Urinary bladder (tissue), 4 donors: ENCODE measurements around the gene PEDS1. TPM values are rescaled to one million over a fixed set of nuclear protein-coding genes. Genes with fewer than 3 reads are reported as not detected.
"Not testable (repeated sequence)": the region's sequence is repeated elsewhere in the genome, so short reads cannot be mapped to it uniquely, and the experiment has no call there.

ENCODE experiments used
- DNase-seq: peaks from one replicate; pipeline ENCODE4 v3.0.0-alpha.2; 2015; ENCODE audit errors: extremely low spot score
- H3K27ac ChIP-seq: one replicate; pipeline ENCODE4 v1.5.1; 2013; ENCODE audit warnings: low read depth, mild to moderate bottlenecking, moderate library complexity
- H3K36me3 ChIP-seq: one replicate; pipeline ENCODE4 v1.6.1; 2013; ENCODE audit warnings: mild to moderate bottlenecking, moderate library complexity; ENCODE audit not compliant: insufficient read depth
- H3K4me1 ChIP-seq: one replicate; pipeline ENCODE4 v1.6.1; 2013; ENCODE audit warnings: mild to moderate bottlenecking, moderate library complexity; ENCODE audit not compliant: insufficient read depth
- H3K4me3 ChIP-seq: one replicate; pipeline ENCODE4 v1.5.1; 2013; ENCODE audit warnings: low read depth, low read length
- WGBS: extraction: QIAGEN DNeasy Blood & Tissue Kit; methylation state at CpG from one replicate; pipeline ENCODE4 v1.1.7; 2013; 5-methylcytosine and 5-hydroxymethylcytosine counted together
- polyA plus RNA-seq: library from polyadenylated mRNA; stranded (reverse); fragments of 200-250 nt; gene quantifications from one replicate; pipeline ENCODE4 v1.2.3, GENCODE V29; 2013
- total RNA-seq: library from RNA; depleted of rRNA; stranded (reverse); fragments of >200 nt; gene quantifications from one replicate; pipeline ENCODE4 v1.2.3, GENCODE V29; 2014
- donor health status: healthy with polysubstance abuse.
- donor health status: healthy.

PEDS1 gene
- total and polyA plus RNA-seq, 2 donors: 9.9 to 54.2 TPM

DNA sequence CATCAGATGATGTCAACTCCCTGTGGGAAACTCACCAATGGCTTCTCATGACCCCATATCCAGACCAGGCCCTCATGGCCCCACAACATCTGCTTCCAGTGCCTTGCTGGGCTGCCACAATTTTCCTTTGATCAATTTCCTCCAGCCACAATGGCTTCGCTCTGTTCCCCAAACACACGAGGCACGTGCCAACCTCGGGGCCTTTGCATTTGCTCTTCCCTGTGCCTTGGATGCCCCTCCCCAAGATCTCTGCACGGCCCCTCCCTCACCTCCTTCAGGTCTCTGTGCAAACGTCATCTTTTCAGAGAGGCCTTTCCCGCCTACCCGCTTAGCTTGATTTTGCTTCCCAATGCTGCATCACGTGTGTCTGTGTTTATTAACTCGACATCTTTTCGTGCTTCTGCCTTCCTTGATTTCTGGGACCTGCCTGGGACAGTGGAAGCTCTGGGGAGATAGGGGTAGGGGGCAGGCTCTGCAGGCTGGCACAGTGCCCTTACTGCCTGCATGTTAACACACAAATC is 13.1 kb downstream of the PEDS1 start:
- no peak overlapping the region for H3K27ac ChIP-seq
- DNase-seq: no peak
- WGBS: 86% methylated on average over 11 of the region's 11 CpGs
- no peak overlapping the region for H3K4me3 ChIP-seq
- no peaks in the 10 kb centered on the region for H3K36me3 ChIP-seq
- no peaks in the 10 kb centered on the region for H3K4me1 ChIP-seq

DNA sequence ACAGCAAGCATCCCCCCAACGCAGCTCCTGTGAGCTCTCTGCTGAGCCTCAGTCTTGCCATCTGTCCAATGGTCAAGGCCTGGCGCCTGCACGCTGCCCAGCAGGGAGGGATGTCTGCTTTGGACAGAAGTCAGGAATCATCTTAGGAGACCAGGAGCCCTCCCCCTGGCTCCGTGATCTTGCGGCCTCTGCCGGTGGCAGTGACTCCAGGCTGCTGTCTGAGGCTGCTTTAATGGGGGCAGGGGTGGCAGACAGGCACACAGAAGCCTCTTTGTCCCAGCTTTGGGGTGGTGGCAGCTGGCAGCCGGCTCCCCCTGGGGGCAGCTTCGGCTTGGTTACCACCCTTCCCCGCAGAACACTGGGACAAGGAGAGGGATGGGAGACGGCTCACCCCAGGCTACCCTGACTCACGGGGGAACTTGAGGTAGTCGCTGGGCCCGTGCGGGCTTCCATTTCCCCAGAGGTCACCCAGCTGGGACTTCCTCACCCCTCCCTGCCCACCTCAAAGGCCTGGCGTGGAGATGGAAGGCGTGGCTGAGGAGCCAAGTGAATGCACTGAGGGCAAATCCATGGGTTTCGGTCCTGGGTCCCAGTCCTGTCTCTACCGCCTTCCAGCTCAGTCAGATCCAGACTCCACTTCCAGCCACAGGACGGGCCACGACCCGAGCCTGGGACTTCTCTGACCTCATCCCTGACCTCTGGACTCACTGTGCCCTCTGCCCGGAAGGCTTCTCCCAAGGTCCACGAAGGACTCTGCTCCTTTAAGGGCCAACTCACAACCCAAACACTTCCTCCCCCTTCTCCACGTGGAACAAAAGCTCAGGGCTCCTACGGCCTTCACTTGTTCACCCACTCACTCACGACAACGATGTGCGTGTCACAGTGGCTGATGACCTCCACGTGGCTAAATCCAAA is 14.8 kb downstream of the PEDS1 start:
- H3K4me1 ChIP-seq: no peaks in the 10 kb centered on the region
- no peak for DNase-seq
- H3K36me3 ChIP-seq: no peaks in the 10 kb centered on the region
- 74% methylated on average over 29 of the region's 29 CpGs for WGBS
- H3K4me3 ChIP-seq: no peak overlapping the region
- no peak overlapping the region for H3K27ac ChIP-seq

DNA sequence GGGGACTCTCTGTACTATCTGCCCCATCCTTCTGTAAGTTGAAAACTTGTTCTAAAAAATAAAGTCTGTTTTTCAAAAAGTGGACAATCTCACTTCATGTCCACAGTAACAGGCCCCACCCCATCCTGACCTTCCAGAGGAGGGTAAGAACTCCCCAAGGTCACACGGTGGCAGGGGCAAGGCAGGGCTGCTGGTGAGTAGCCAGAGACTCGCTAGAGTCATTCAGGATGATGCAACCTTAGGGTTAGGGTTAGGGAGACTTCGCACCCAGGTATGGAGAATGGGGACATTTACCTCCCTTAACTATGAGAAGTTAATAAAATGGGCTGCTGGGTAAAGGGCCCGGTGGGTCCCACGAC is 15.4 kb downstream of the PEDS1 start:
- no peaks in the 10 kb centered on the region for H3K4me1 ChIP-seq
- DNase-seq: no peak
- 86% methylated on average over 5 of the region's 5 CpGs for WGBS
- H3K27ac ChIP-seq: no peak overlapping the region
- no peak overlapping the region for H3K4me3 ChIP-seq
- H3K36me3 ChIP-seq: no peaks in the 10 kb centered on the region

DNA sequence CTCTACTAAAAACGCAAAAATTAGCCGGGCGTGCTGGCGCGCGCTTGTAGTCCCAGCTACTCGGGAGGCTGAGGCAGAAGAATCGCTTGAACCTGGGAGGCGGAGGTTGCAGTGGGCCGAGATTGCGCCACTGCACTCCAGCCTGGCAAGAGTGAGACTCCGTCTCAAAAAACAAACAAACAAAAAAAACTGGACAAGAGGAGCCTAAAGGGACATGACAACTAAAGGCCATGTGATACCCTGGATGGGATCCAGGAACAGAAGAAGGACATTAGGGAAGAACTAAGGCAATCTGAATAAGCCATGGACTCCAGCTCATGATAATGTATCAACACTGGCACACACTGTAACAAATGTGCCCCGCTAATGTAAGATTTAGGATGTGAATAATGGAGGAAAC is 15.8 kb downstream of the PEDS1 start:
- H3K4me3 ChIP-seq, H3K36me3 ChIP-seq, DNase-seq, H3K27ac ChIP-seq, H3K4me1 ChIP-seq: not testable (repeated sequence)
- 86% methylated on average over 13 of the region's 13 CpGs for WGBS

DNA sequence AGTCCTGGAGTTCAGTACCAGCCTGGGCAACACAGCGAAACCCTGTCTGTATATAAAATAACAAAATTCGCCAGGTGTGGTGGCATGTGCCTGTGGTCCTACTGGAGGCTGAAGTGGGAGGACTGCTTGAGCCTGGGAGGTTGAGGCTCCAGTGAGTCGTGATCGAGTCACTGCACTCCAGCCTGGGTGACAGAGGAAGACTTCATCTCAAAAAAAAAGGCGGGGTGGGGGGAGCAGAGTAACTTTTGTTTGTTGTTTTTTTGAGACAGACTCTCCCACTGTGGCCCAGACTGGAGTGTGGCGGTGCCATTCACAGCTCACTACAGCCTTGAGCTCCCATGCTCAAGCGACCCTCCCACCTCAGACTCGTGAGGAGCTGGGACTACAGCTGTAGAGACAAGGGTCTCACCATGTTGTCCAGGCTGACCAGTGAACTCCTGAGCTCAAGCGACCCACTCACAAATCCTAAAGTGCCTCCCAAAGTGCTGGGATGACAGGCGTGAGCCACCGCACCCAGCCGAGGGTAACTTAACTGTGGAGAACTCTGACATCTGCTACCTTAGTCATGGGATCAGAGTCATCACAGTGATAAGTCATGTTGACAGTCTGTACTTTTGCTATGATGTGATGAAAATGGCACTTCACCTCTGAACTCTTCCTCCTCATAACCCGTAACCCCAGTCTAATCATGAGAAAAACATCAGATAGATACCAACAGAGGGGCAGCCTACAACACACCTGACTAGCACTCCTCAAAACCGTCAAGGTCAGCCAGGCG is 16.5 kb downstream of the PEDS1 start:
- Histone ChIP-seq H3K36me3 (no peaks in the 10 kb centered on the region), H3K27ac (no peak overlapping the region), H3K4me1 (no peaks in the 10 kb centered on the region), H3K4me3 (no peak overlapping the region)
- 91% methylated on average over 15 of the region's 15 CpGs for WGBS
- no peak for DNase-seq

DNA sequence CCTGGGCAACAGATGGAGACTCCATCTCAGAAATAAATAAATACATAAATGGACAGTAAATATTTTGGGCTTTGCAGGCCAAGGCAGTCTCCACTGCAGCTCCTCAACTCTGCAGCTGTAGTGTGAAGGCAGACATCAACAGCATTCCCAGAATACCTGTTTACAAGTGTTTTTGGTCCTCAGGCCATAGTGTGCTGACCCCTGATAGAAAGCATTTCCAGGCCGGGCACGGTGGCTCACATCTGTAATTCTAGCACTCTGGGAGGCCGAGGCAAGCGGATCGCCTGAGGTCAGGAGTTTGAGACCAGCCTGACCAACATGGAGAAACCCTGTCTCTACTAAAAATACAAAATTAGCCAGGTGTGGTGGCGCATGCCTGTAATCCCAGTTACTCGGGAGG is 18.4 kb downstream of the PEDS1 start:
- H3K4me1 ChIP-seq, H3K27ac ChIP-seq, DNase-seq, H3K36me3 ChIP-seq, H3K4me3 ChIP-seq: not testable (repeated sequence)
- 95% methylated on average over 7 of the region's 7 CpGs for WGBS

DNA sequence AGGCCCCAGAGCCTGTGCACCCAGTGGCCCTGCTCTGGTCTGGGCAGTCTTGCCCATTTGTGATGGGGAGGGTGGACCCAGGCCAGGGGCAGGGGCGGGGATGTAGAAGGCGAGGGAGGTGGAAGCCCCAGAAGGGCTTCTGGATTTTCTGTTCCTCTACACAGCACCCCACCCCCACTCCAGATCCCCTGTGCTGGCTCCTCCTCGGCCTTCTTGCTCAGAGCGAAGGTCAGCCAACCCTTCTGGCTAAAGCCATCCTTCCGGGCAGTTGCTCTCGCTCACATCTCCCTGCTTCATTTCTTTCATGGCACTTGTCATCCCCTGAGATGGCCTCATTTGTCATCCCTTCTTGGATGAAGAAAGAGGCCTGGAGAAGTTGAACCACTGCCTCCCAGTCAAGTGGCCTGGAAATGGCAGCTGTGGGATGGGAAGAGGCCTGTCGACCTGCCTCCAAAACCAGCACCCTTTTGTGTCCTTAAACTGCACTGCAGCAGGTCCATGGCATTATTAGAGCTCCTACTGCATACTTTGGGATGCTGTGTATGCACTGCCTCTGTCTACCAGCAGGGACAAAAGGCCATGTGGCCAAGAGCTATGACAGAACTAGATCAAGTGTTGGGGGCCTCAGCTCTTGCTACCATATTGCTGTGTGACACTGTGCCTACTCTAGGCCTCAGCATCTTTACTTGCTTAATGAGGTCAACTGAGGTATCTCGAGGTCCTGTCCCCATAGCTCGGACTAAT is 19.9 kb downstream of the PEDS1 start:
- no peak for DNase-seq
- Histone ChIP-seq H3K27ac (no peak overlapping the region), H3K4me1 (no peaks in the 10 kb centered on the region), H3K36me3 (peaks cover 5% of the 10 kb centered on the region), H3K4me3 (no peak overlapping the region)
- WGBS: 64% methylated on average over 9 of the region's 9 CpGs

DNA sequence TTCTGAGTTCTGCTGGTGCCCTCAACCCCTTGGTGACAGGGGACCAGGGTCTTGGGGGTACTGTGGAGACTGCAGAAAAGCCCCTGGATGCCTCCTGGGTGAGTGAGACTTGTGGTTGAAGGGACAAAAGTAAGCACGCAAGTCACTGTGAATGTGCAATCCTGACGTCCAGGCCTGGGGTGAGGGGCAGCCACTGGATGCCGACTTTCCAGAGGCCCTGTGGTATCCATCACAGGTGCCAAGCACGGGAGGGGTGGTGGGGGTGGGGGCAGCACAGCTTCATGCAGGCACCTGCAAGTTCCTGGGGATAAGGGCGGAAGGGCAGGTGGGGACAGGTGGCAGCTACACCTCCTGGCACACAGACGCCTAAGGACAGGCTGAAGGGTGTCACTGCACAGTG is 20.5 kb downstream of the PEDS1 start:
- WGBS: 76% methylated on average over 6 of the region's 6 CpGs
- no peak overlapping the region for H3K27ac ChIP-seq
- H3K4me3 ChIP-seq: no peak overlapping the region
- peaks cover 5% of the 10 kb centered on the region for H3K36me3 ChIP-seq
- no peak for DNase-seq
- H3K4me1 ChIP-seq: no peaks in the 10 kb centered on the region

DNA sequence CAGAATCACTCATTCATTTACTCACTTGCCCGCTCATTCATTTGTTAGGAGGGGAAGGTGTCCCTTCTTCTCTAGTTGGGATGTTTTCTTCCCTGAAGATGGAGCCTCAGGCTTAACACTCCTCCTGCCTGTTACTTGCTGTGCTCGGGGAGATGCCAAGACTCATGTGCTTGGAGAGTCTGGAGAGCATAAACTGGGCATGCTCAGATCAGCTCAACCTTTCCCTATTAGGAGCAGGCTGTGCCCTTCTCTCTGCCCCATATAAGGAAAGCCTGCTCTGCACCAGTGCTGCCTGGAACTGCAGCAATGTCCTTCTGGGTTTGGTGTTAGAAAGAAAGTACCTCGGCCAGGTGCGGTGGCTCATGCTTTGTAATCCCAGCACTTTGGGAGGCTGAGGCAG is 22.5 kb downstream of the PEDS1 start:
- no peak for DNase-seq
- Histone ChIP-seq H3K4me1 (no peaks in the 10 kb centered on the region), H3K4me3 (no peak overlapping the region), H3K36me3 (peaks cover 5% of the 10 kb centered on the region), H3K27ac (no peak overlapping the region)
- WGBS: 47% methylated on average over 4 of the region's 4 CpGs

DNA sequence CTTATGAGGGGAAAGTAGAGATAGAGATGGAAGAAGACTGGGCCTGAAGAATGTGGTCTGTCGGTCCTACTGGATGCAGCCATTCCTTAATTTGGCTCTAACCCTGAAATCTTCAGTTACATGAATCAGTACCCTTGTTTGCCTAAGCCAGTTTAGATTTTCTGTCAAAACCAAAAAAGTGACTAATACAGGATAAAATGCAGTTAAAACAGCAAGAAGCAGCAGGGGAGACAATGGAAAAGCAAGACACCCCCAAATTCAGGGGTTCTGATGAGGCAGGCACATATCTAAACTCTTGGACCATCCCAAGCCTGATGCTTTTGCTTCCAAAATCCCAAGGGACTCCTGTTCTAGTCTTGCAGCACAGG is 23.2 kb downstream of the PEDS1 start:
- Histone ChIP-seq H3K27ac (no peak overlapping the region), H3K4me3 (no peak overlapping the region), H3K4me1 (no peaks in the 10 kb centered on the region), H3K36me3 (peaks cover 5% of the 10 kb centered on the region)
- WGBS: 65% methylated on average over 1 of the region's 1 CpG
- no peak for DNase-seq

DNA sequence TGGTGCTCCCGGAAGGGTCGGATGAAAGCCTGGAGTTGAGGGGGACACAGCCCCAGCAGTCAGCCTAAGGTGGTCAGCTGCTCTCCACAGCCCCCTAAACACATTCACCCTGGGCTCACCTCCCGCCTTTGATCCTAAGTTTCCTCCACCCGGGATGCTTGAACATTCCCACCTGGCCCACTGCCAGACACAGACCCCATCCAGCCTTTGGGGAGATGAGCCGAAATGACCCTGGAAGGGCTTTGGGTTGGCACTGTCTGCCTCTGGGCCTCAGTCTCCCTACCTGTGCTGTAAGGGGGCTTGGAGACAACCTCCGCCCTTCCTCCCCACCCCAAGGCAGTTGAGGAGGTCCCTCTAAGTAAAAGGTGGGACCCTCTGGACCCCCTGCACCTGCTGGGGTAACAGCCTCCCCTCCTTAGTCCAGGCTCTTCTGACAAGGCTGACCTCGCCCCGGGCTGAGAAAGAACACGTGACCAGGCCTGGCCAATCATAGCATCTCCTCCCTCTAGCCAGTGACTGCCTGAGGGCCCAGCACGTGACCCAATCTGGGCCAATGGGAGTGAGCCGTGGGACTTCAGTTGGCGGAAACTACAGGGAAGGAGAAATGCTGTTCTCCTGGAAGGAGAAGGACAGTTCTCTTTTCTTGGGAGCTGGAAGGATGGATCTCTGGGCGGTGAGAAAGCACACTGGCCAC is 23.7 kb downstream of the PEDS1 start:
- H3K36me3 ChIP-seq: peaks cover 5% of the 10 kb centered on the region
- no peaks in the 10 kb centered on the region for H3K4me1 ChIP-seq
- DNase-seq: no peak
- no peak overlapping the region for H3K27ac ChIP-seq
- WGBS: 80% methylated on average over 13 of the region's 13 CpGs
- no peak overlapping the region for H3K4me3 ChIP-seq

DNA sequence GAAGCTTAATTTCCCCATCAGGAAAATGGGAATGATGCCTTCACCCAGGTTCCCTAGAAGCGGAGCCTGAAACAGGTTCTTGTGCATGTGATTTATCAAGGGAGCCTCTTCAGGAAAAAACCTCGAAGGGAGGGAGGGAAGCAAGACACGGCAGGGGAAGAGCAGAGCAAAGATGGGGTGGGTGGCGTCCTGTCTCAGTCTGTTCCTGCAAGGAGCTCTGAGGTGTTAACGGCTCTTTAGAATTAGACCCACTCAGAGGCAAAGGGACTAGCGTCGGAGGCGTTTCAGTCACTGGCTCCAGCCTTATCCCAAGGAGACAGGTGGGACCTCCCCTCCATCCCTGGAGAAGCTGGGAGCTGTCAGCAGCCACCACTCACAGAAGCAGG is 25.0 kb downstream of the PEDS1 start:
- H3K4me3 ChIP-seq: no peak overlapping the region
- H3K36me3 ChIP-seq: peaks cover 8% of the 10 kb centered on the region
- H3K27ac ChIP-seq: no peak overlapping the region
- no peak for DNase-seq
- WGBS: 87% methylated on average over 8 of the region's 8 CpGs
- H3K4me1 ChIP-seq: no peaks in the 10 kb centered on the region
